Measurements from ENCODE around the gene SARNP. TPM values are rescaled to one million over a fixed set of nuclear protein-coding genes. Genes with fewer than 3 reads are reported as not detected.
A peak's percentile ranks its signal among the peaks of the same experiment; 100 is the strongest.

Gene SARNP
- polyA plus RNA-seq, 1 experiment: 52.1 TPM

- CTCF ChIA-PET: interaction anchor here (0.6 to 2.3 kb wide), 12 partner anchors 7 to 210 kb away, joined by 3 to 29 read pairs (median 5); partner anchors contain the start of genes PYM1 and RDH5
- H3K4me3 ChIP-seq (ENCODE audit: low read depth, low read length): peak overlapping the region; percentile 73
- no peak for DNase-seq (ENCODE audit: low read depth)
- POLR2A ChIA-PET: interaction anchor here (0.7 to 1.4 kb wide), 5 partner anchors 8 to 117 kb away, joined by 3 to 6 read pairs (median 5); partner anchors contain the start of genes BLOC1S1 and DNAJC14
- no peak for TF ChIP-seq CTCF (IDR thresholded peaks at IDR 0.05; ENCODE audit: insufficient read depth, low read depth, low read length)
- H3K36me3 ChIP-seq (ENCODE audit: control insufficient read depth, insufficient read depth, low read length): peaks cover 14% of the 10 kb centered on the region
- no peaks in the 10 kb centered on the region for H3K27me3 ChIP-seq (ENCODE audit: control insufficient read depth, insufficient read depth, low read length)
Observed at GRCh38 chr12:55729819-55730818, 87.4 kb downstream of the SARNP start.

- TF ChIP-seq CTCF (IDR thresholded peaks at IDR 0.05; ENCODE audit: insufficient read depth, low read depth, low read length): no peak
- POLR2A ChIA-PET: interaction anchor here (0.6 to 1.4 kb wide), 6 partner anchors 9 to 118 kb away, joined by 3 to 6 read pairs (median 4); partner anchors contain the start of genes BLOC1S1 and DNAJC14
- Histone ChIP-seq H3K36me3 (ENCODE audit: control insufficient read depth, insufficient read depth, low read length) (peaks cover 21% of the 10 kb centered on the region), H3K27me3 (ENCODE audit: control insufficient read depth, insufficient read depth, low read length) (no peaks in the 10 kb centered on the region), H3K4me3 (ENCODE audit: low read depth, low read length) (peak within 1 kb of the TSS; percentile 73)
- CTCF ChIA-PET: interaction anchor here (0.7 to 2.3 kb wide), 11 partner anchors 8 to 211 kb away, joined by 3 to 29 read pairs (median 5); partner anchors contain the start of genes PYM1 and RDH5
- no peak for DNase-seq (ENCODE audit: low read depth)
Observed at GRCh38 chr12:55728939-55729818, 88.3 kb downstream of the SARNP start, which contains the start of gene CD63. CD63 (minus strand) TSS chr12:55729009; CDS start chr12:55728341, 668 bp downstream.

GRCh38 chr12:55728186-55728938 lies 89.2 kb downstream of the SARNP start:
- CTCF ChIA-PET: interaction anchor here (1.0 to 2.3 kb wide), 4 partner anchors 8 to 199 kb away, joined by 3 to 29 read pairs (median 9); partner anchors contain the start of genes PYM1 and RDH5
- Histone ChIP-seq H3K27me3 (ENCODE audit: control insufficient read depth, insufficient read depth, low read length) (no peaks in the 10 kb centered on the region), H3K36me3 (ENCODE audit: control insufficient read depth, insufficient read depth, low read length) (peaks cover 26% of the 10 kb centered on the region), H3K4me3 (ENCODE audit: low read depth, low read length) (peak overlapping the region; percentile 73)
- DNase-seq (ENCODE audit: low read depth): no peak
- no peak for TF ChIP-seq CTCF (IDR thresholded peaks at IDR 0.05; ENCODE audit: insufficient read depth, low read depth, low read length)
- POLR2A ChIA-PET: interaction anchor here (0.6 to 1.4 kb wide), 3 partner anchors 9 to 11 kb away, joined by 3 to 6 read pairs (median 4); no protein-coding TSS in a partner anchor

GRCh38 chr12:55727643-55728185 lies 89.8 kb downstream of the SARNP start:
- Histone ChIP-seq H3K4me3 (ENCODE audit: low read depth, low read length) (peak overlapping the region; percentile 73), H3K36me3 (ENCODE audit: control insufficient read depth, insufficient read depth, low read length) (peaks cover 29% of the 10 kb centered on the region), H3K27me3 (ENCODE audit: control insufficient read depth, insufficient read depth, low read length) (no peaks in the 10 kb centered on the region)
- TF ChIP-seq CTCF (IDR thresholded peaks at IDR 0.05; ENCODE audit: insufficient read depth, low read depth, low read length): no peak
- CTCF ChIA-PET: no interaction called here
- POLR2A ChIA-PET: no interaction called here
- no peak for DNase-seq (ENCODE audit: low read depth)
